IMR-90 (cell line): ENCODE results near the gene ALG8. TPM values are rescaled to one million over a fixed set of nuclear protein-coding genes. Genes with fewer than 3 reads are reported as not detected.

ENCODE experiments used
- ATAC-seq: fragments of 200-7000 bp; cut with Tn5 transposase; 2 replicates; pipeline ENCODE4 v1.9.1; 2020; ENCODE audit warnings: low read depth, mild to moderate bottlenecking, moderate library complexity
- BruUV-seq: library from RNA; stranded (reverse); fragments of 400-500 nt; replicated peaks from 2 replicates; lab custom pipeline; 2021; lab: Mats Ljungman, UMichigan
- CTCF ChIA-PET: fragments of 300-600 bp; formaldehyde crosslinking; extraction: SDS; loops from one replicate; lab custom pipeline; 2021; ENCODE audit warnings: antibody characterized with exemption; lab: Yijun Ruan, JAX
- POLR2A ChIA-PET: fragments of 300-600 bp; sonication (Branson Sonifier 250); formaldehyde crosslinking; loops from one replicate; lab custom pipeline; 2022; ENCODE audit warnings: antibody characterized with exemption; ENCODE audit not compliant: unreplicated experiment; lab: Charles Lee
- DNase-seq: peaks from one replicate; pipeline ENCODE4 v3.0.0; 2013
- H2AFZ ChIP-seq: replicated peaks from 2 replicates; pipeline ENCODE3; 2013; ENCODE audit warnings: low read length, mild to moderate bottlenecking; ENCODE audit not compliant: poor library complexity
- H2AK5ac ChIP-seq: 2 replicates; pipeline ENCODE4 v1.6.1; 2013; ENCODE audit warnings: low read depth, low read length, inconsistent platforms
- H2AK9ac ChIP-seq: replicated peaks from 2 replicates; pipeline ENCODE3; 2013; ENCODE audit warnings: mild to moderate bottlenecking, low read depth, low read length, moderate library complexity; ENCODE audit not compliant: poor library complexity
- H2BK120ac ChIP-seq: 2 replicates; pipeline ENCODE4 v1.6.1; 2013; ENCODE audit warnings: low read depth, low read length, inconsistent platforms
- H2BK15ac ChIP-seq: 3 replicates; pipeline ENCODE4 v1.6.1; 2013; ENCODE audit warnings: low read depth, low read length, inconsistent platforms
- H2BK20ac ChIP-seq: 2 replicates; pipeline ENCODE4 v1.6.1; 2013; ENCODE audit warnings: low read depth, mild to moderate bottlenecking, inconsistent platforms, low read length, moderate library complexity
- H2BK5ac ChIP-seq: 2 replicates; pipeline ENCODE4 v1.6.1; 2013; ENCODE audit warnings: mild to moderate bottlenecking, low read depth, low read length, inconsistent platforms; ENCODE audit not compliant: poor library complexity, severe bottlenecking
- H3K14ac ChIP-seq: replicated peaks from 2 replicates; pipeline ENCODE4 v1.6.1; 2013; ENCODE audit warnings: low read depth, low read length, inconsistent platforms
- H3K18ac ChIP-seq: 2 replicates; pipeline ENCODE4 v1.6.1; 2013; ENCODE audit warnings: low read depth, low read length, control low read depth
- H3K23ac ChIP-seq: 2 replicates; pipeline ENCODE4 v1.6.1; 2013; ENCODE audit warnings: low read depth, low read length, inconsistent platforms
- H3K27ac ChIP-seq: 2 replicates; pipeline ENCODE4 v1.5.1; 2013; ENCODE audit warnings: mild to moderate bottlenecking, control low read depth, low read length; ENCODE audit not compliant: insufficient read depth
- H3K27me3 ChIP-seq: 2 replicates; pipeline ENCODE4 v1.6.1; 2013; ENCODE audit warnings: low read length; ENCODE audit not compliant: control insufficient read depth, insufficient read depth
- H3K36me3 ChIP-seq: 2 replicates; pipeline ENCODE4 v1.6.1; 2013; ENCODE audit warnings: low read length, mixed read lengths; ENCODE audit not compliant: control insufficient read depth, insufficient read depth
- H3K4ac ChIP-seq: 2 replicates; pipeline ENCODE4 v1.6.1; 2013; ENCODE audit warnings: low read depth, low read length, inconsistent platforms
- H3K4me1 ChIP-seq: 2 replicates; pipeline ENCODE4 v1.6.1; 2013; ENCODE audit warnings: low read length, mixed read lengths; ENCODE audit not compliant: control insufficient read depth, insufficient read depth
- H3K4me2 ChIP-seq: 2 replicates; pipeline ENCODE4 v1.6.1; 2013; ENCODE audit warnings: low read depth, mild to moderate bottlenecking, control low read depth, low read length, moderate library complexity
- H3K4me3 ChIP-seq: 2 replicates; pipeline ENCODE4 v1.5.1; 2013; ENCODE audit warnings: low read depth, mild to moderate bottlenecking, control low read depth, low read length, moderate library complexity; ENCODE audit not compliant: insufficient read depth
- H3K56ac ChIP-seq: 2 replicates; pipeline ENCODE4 v1.6.1; 2013; ENCODE audit warnings: low read length, inconsistent platforms; ENCODE audit not compliant: insufficient read depth; ENCODE audit errors: extremely low read depth
- H3K79me1 ChIP-seq, 2 experiments: 2 replicates each; pipeline ENCODE4 v1.6.1; 2013; ENCODE audit warnings: low read length in 2 of 2, inconsistent platforms in 1 of 2, low read depth in 1 of 2
- H3K9ac ChIP-seq: 2 replicates; pipeline ENCODE4 v1.6.1; 2013; ENCODE audit warnings: low read depth, low read length, control low read depth
- H3K9me1 ChIP-seq: 2 replicates; pipeline ENCODE4 v1.6.1; 2013; ENCODE audit warnings: low read length, inconsistent platforms; ENCODE audit not compliant: insufficient read depth
- H3K9me3 ChIP-seq: 2 replicates; pipeline ENCODE4 v1.6.1; 2013; ENCODE audit warnings: low read length; ENCODE audit not compliant: control insufficient read depth, insufficient read depth
- H4K20me1 ChIP-seq: 2 replicates; pipeline ENCODE4 v1.6.1; 2013; ENCODE audit warnings: low read length, inconsistent platforms; ENCODE audit not compliant: insufficient read depth
- H4K5ac ChIP-seq: 2 replicates; pipeline ENCODE4 v1.6.1; 2013; ENCODE audit warnings: mild to moderate bottlenecking, low read depth, low read length, control low read depth
- H4K8ac ChIP-seq, 2 experiments: 2 replicates each; pipeline ENCODE4 v1.6.1; 2013; ENCODE audit warnings: low read depth in 2 of 2, low read length in 2 of 2, control low read depth in 1 of 2, inconsistent platforms in 1 of 2
- H4K91ac ChIP-seq: 2 replicates; pipeline ENCODE4 v1.6.1; 2013; ENCODE audit warnings: low read depth, low read length, inconsistent platforms; ENCODE audit not compliant: insufficient read depth
- MXI1 ChIP-seq: IDR thresholded peaks from 2 replicates; pipeline ENCODE4 v1.6.1; 2012; ENCODE audit warnings: low read depth, mild to moderate bottlenecking, low read length, moderate library complexity, borderline replicate concordance
- WGBS, 2 experiments: methylation state at CpG; one replicate each; pipeline versions ENCODE4 v1.1.5 to v1.1.7; 2013; ENCODE audit warnings: missing lambda C conversion rate in 2 of 2; ENCODE audit not compliant: insufficient read length in 1 of 2; ENCODE audit errors: extremely low coverage in 2 of 2; 5-methylcytosine and 5-hydroxymethylcytosine counted together
- dilution Hi-C: fragments of 300-500 bp; cut with HindIII; formaldehyde crosslinking; loops from one replicate; pipeline ENCODE4 v1.14.3; 2018; ENCODE audit warnings: low sequenced_read_pairs; ENCODE audit not compliant: unreplicated experiment
- in situ Hi-C: fragments of 300-500 bp; cut with MboI; formaldehyde crosslinking; loops from 3 replicates; pipeline ENCODE4 v1.14.3; 2019; ENCODE audit warnings: low sequenced_read_pairs, inconsistent platforms, mixed read lengths
- intact Hi-C: fragments of 100-400 bp; cut with micrococcal nuclease; formaldehyde crosslinking; loops from 2 replicates; pipeline ENCODE4 v1.10.0; 2022
- polyA plus RNA-seq, 3 experiments: library from polyadenylated mRNA; depleted of rRNA; stranded (reverse); fragments of >200 nt; gene quantifications; 2 replicates each; pipeline ENCODE4 v1.2.3, GENCODE V29; 2012; ENCODE audit warnings: low replicate concordance in 1 of 3
- total RNA-seq: library from RNA; depleted of rRNA; stranded (reverse); fragments of >200 nt; gene quantifications from 2 replicates; pipeline ENCODE4 v1.2.3, GENCODE V29; 2012

The ALG8 gene
- total and polyA plus RNA-seq, 2 of the 4 experiments (the other 2 are of a cell fraction) = 27.8 to 31.8 TPM

GRCh38 chr11:78070621-78071020, 68.8 kb downstream of the ALG8 start:
- Histone ChIP-seq H3K18ac (no peak overlapping the region), H3K27ac (no peak overlapping the region), H3K27me3 (no peaks in the 10 kb centered on the region), H4K8ac (no peak overlapping the region), H3K9ac (no peak overlapping the region), H3K14ac (no peak overlapping the region), H3K23ac (no peak overlapping the region), H2AFZ (no peak overlapping the region), H2AK5ac (no peak overlapping the region), H4K20me1 (peaks cover 18% of the 10 kb centered on the region), H2BK120ac (no peak overlapping the region), H3K9me3 (no peaks in the 10 kb centered on the region), H2BK15ac (no peak overlapping the region), H3K4me3 (no peak overlapping the region), H4K91ac (no peak overlapping the region), H3K4ac (no peak overlapping the region), H3K4me1 (0 out of 2 replicates have a peak, but pooled peaks cover 2% of the 10 kb centered on the region), H3K36me3 (peaks cover 24% of the 10 kb centered on the region), H3K56ac (no peak overlapping the region), H3K4me2 (no peak overlapping the region), H3K9me1 (peaks cover 8% of the 10 kb centered on the region), H2AK9ac (peak overlapping the region; percentile 73), H2BK20ac (no peak overlapping the region), H2BK5ac (no peak overlapping the region), H3K79me1 (peaks cover 27 to 55% of the 10 kb centered on the region in 2 experiments), H4K5ac (no peak overlapping the region)
- ATAC-seq = no peak
- in situ Hi-C loops (no loop called here), dilution Hi-C loops (no loop called here), intact Hi-C loops (no loop called here)
- no TSS peak for BruUV-seq
- no peak for DNase-seq
- CTCF ChIA-PET = no interaction called here
- TF ChIP-seq MXI1 = no peak
- 0% methylated on average over 1 of the region's 2 CpGs; no CpG with 5 or more reads in 1 of the 2 experiments for WGBS, 2 experiments
- POLR2A ChIA-PET = no interaction called here
